Neutrophil (primary cell): ENCODE results near the gene PMEPA1.

Experiments used
- H3K27ac ChIP-seq: fragments of 200-600 bp; sonication (generic); 2 replicates; pipeline ENCODE4 v1.5.1; 2016; ENCODE audit warnings: mild to moderate bottlenecking, moderate library complexity
- H3K27me3 ChIP-seq: fragments of 200-600 bp; sonication (generic); 2 replicates; pipeline ENCODE4 v1.6.0; 2016; ENCODE audit warnings: mild to moderate bottlenecking
- H3K36me3 ChIP-seq: fragments of 200-600 bp; sonication (generic); 2 replicates; pipeline ENCODE4 v1.5.1; 2017
- H3K4me1 ChIP-seq, 2 experiments: fragments of 200-600 bp in 1 of 2; sonication (generic) in 1 of 2; 1 replicate in 1 of 2; 2 replicates in 1 of 2; pipeline versions ENCODE4 v1.5.1 to v1.6.1; 2013 to 2016; ENCODE audit warnings: low read depth in 1 of 2, low read length in 1 of 2, mild to moderate bottlenecking in 1 of 2, moderate library complexity in 1 of 2; ENCODE audit not compliant: control insufficient read depth in 1 of 2, insufficient read depth in 1 of 2
- H3K4me3 ChIP-seq, 2 experiments: fragments of 200-600 bp in 1 of 2; sonication (generic) in 1 of 2; 1 replicate in 1 of 2; 2 replicates in 1 of 2; pipeline ENCODE4 v1.5.1; 2013 to 2016; ENCODE audit warnings: low read depth in 1 of 2, low read length in 1 of 2, mild to moderate bottlenecking in 1 of 2, moderate library complexity in 1 of 2
- H3K9me3 ChIP-seq: fragments of 200-600 bp; sonication (generic); 2 replicates; pipeline ENCODE4 v1.5.1; 2016
- TF ChIP-seq, protein P1 (sequence below): fragments of 200-600 bp; sonication (generic); IDR thresholded peaks from 2 replicates; pipeline ENCODE4 v1.5.1; 2016; ENCODE audit warnings: antibody characterized with exemption

PMEPA1 gene

GRCh38 chr20:57754190-57754589 is 44.4 kb upstream of the PMEPA1 start:
- H3K27me3 ChIP-seq, result peaks cover 19% of the 10 kb centered on the region
- H3K4me3 ChIP-seq, result no peak overlapping the region
- peaks cover 3% of the 10 kb centered on the region in 2 experiments for H3K4me1 ChIP-seq
- H3K9me3 ChIP-seq, result no peaks in the 10 kb centered on the region
- no peak overlapping the region for H3K27ac ChIP-seq
- H3K36me3 ChIP-seq, result no peaks in the 10 kb centered on the region
- TF ChIP-seq, protein P1, sequence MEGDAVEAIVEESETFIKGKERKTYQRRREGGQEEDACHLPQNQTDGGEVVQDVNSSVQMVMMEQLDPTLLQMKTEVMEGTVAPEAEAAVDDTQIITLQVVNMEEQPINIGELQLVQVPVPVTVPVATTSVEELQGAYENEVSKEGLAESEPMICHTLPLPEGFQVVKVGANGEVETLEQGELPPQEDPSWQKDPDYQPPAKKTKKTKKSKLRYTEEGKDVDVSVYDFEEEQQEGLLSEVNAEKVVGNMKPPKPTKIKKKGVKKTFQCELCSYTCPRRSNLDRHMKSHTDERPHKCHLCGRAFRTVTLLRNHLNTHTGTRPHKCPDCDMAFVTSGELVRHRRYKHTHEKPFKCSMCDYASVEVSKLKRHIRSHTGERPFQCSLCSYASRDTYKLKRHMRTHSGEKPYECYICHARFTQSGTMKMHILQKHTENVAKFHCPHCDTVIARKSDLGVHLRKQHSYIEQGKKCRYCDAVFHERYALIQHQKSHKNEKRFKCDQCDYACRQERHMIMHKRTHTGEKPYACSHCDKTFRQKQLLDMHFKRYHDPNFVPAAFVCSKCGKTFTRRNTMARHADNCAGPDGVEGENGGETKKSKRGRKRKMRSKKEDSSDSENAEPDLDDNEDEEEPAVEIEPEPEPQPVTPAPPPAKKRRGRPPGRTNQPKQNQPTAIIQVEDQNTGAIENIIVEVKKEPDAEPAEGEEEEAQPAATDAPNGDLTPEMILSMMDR, result no peak

DNA sequence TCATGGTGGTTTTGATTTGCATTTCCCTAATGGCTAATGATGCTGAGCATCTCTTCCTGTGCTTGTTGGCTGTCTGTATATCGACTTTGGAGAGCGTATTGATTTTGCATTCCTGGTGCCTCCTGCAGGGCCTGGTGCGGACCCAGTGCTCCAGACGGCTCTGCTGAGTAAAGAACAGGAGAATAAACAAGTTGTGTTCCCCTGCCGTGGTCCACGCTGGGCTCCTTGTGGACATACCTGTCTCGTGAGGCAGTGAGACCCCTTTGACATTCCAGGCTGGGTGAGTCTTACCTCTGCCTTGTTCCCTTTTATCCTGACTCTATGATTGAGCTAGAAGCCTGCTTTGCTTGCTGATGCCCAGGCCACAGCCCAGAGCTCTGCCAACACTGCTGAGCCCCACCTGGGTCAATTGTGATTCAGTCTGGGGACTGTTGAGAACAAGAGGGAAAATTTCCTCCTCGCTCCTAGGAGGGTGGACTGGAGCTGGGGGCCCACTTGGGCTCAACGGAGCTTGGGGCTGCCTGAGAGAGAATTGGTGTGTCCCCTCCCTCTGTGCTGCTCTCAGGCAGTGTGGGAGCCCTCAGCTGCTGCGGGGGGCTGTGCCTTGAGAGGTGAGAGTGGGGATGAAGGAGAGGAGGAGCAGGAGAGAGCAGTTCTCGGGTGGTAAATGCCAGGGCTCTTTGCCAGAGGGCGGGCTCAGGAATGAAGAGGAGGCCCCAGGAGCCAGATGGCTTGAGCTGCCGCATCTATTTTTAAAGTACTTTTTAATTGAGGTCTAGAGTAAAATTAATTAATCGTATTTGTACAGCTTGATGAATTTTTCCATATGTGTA is 43.7 kb upstream of the PMEPA1 start:
- peaks cover 25% of the 10 kb centered on the region for H3K27me3 ChIP-seq

GRCh38 chr20:57751411-57751810 is 41.6 kb upstream of the PMEPA1 start:
- H3K27me3 ChIP-seq, result peaks cover 44% of the 10 kb centered on the region
- H3K36me3 ChIP-seq, result no peaks in the 10 kb centered on the region
- TF ChIP-seq, protein P1, result no peak
- no peak overlapping the region for H3K4me3 ChIP-seq
- H3K27ac ChIP-seq, result no peak overlapping the region
- no peaks in the 10 kb centered on the region for H3K9me3 ChIP-seq
- peaks cover 7 to 11% of the 10 kb centered on the region in 2 experiments for H3K4me1 ChIP-seq

More for the DNA sequence above, 43.7 kb upstream of the PMEPA1 start:
- TF ChIP-seq, protein P1, result no peak
- no peak overlapping the region for H3K27ac ChIP-seq
- no peaks in the 10 kb centered on the region for H3K9me3 ChIP-seq
- no peak overlapping the region for H3K4me3 ChIP-seq
- H3K4me1 ChIP-seq, result peaks cover 7 to 9% of the 10 kb centered on the region in 2 experiments
- no peaks in the 10 kb centered on the region for H3K36me3 ChIP-seq

DNA sequence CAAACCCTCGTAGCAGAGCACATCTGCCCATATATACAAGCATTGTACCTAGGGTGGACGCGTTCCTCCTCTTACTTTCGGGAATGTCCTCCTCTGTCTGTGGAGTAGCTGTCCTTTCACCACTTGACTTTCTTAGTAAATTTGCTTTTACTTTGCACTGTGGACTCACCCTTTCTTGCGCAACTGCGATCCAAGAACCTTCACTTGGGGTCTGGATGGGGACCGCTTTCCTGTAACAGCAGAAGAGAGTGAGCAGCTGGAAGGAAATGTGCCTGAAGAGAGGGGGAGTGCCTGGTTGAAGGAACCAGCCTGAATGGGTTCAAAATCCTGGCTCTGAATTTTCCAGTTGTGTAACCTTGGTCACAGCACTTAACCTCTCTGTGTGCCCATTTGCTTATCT is 40.1 kb upstream of the PMEPA1 start:
- no peaks in the 10 kb centered on the region for H3K36me3 ChIP-seq
- H3K9me3 ChIP-seq, result no peaks in the 10 kb centered on the region
- TF ChIP-seq, protein P1, result no peak
- no peak overlapping the region for H3K4me3 ChIP-seq
- peaks cover 7 to 11% of the 10 kb centered on the region in 2 experiments for H3K4me1 ChIP-seq
- peaks cover 44% of the 10 kb centered on the region for H3K27me3 ChIP-seq
- no peak overlapping the region for H3K27ac ChIP-seq

DNA sequence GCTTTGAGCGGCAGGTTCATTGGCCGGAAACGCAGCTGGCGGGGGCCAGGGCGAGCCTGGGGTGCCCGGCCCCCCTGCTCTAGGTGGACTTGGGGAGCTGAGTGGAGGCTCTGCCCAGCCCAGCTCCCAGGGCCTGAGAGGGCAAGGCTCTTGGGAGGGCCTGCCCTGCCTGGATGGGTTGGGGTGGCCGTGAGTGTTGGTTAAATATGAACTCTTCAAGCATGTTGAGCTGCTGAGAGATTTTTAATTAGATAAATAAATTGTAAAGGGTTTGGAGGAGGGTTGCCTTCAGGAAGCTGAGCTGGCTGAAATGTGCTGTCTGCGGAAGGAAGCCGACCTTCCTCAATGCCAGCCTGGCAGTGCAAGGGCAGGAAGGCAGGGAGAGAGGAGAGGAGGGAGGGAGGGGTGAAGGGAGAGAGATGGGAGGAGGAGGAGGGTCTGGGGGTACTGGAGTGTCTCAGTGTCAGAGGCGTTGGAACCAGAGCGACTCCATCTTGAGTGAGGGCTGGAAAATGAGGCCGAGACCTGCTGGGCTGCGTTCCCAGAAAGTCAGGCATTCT is 39.4 kb upstream of the PMEPA1 start:
- peaks cover 7 to 11% of the 10 kb centered on the region in 2 experiments for H3K4me1 ChIP-seq
- H3K9me3 ChIP-seq, result no peaks in the 10 kb centered on the region
- peaks cover 44% of the 10 kb centered on the region for H3K27me3 ChIP-seq
- H3K36me3 ChIP-seq, result no peaks in the 10 kb centered on the region
- no peak overlapping the region for H3K27ac ChIP-seq
- TF ChIP-seq, protein P1, result no peak
- H3K4me3 ChIP-seq, result no peak overlapping the region
